HG02798 (cell line): ENCODE measurements around the gene TNFAIP6.

Source experiments
- ATAC-seq: cut with Tn5 transposase; IDR thresholded peaks from one replicate; pipeline ENCODE4 v1.9.1; 2021; ENCODE audit warnings: mild to moderate bottlenecking; ENCODE audit not compliant: unreplicated experiment, poor library complexity

TNFAIP6 gene

GRCh38 chr2:151358166-151358970 lies 976 bp downstream of the TNFAIP6 start:
- ATAC-seq = no peak

DNA sequence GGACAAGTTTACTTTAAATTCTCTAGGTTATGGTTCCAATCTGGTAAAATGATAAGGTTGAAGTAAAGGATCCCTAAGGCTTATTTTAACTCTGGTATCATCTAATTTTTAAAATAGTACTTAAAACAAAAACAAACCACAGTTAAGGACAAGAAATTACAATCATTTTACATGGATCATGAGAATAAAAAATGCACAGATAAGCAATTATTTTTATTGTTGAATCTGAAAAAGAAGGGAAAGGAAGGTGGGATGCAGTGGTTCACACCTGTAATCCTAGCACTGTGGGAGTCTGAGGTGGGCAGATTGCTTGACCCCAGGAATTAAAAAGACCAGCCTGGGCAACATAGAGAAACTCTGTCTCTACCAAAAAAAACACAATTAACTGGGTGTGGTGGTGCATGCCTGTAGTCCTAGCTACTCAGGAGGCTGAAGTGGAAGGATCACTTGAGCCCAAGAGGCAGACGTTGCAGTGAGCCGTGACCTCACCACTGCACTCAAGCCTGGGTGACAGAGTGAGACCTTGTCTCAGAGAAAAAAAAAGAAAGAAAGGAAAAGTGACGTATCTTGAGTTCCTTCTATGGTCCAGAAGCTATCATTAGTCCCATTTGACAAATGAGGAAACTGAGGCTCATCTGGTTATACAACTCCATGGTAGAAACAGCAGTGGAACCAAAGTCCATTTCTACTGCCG lies 2.5 kb downstream of the TNFAIP6 start:
- ATAC-seq = no peak

DNA sequence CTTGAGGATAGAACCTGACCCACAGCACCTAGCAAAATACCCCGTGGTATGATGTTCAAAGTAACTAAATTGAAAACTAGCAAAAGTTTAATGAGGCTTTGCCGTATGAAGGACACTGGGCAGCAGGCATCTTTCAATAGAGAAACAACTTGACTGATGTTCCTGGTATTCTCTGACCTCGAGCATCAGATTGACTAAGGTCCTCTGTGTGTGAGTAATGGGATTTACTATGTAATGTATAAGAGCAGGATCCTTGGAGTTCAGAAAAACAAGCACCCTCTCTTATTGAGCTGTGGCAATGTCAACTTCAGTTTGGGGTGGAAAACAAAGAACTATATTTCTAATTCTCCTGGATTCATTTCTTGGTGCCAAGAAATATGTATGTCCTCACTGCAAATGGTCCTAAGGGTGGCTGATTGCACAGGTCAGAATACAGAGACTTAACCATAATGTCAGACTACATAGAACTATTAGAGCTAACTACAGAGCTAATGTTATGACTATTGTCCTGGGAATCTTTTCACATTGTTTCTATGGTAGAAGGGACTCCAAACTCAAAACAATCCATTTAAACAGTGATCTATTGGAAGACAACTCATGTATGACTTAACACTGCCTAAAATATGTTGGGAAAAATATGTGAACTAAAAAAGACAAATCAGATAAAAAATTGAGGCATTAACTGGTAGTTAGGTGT lies 4.4 kb downstream of the TNFAIP6 start:
- ATAC-seq = no peak

- peak; percentile 93 for ATAC-seq
These were observed 6.3 kb downstream of the TNFAIP6 start for GRCh38 chr2:151363709-151364108.

GRCh38 chr2:151367571-151367970 lies 10.2 kb downstream of the TNFAIP6 start:
- no peak for ATAC-seq

DNA sequence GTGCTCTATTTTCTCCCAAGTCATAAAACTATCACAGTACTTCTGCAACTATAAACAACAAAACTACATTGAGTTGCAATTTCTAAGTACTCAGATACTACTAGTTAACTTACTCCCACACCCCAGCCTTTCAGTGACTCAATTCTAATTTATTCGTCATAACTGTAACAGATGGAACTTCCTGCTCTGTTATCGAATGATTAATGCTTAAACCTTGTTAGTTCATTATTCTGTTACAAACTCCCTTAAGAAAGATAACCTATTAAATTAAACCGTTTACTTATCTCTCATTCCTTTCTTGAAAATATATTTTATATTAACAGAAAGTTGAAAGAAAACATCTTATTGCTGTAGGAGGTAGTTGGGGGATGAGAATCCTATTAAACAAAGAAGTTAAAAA lies 17.0 kb downstream of the TNFAIP6 start:
- peak; percentile 93 for ATAC-seq

- no peak for ATAC-seq
These were observed 21.8 kb downstream of the TNFAIP6 start for GRCh38 chr2:151379169-151379568.

DNA sequence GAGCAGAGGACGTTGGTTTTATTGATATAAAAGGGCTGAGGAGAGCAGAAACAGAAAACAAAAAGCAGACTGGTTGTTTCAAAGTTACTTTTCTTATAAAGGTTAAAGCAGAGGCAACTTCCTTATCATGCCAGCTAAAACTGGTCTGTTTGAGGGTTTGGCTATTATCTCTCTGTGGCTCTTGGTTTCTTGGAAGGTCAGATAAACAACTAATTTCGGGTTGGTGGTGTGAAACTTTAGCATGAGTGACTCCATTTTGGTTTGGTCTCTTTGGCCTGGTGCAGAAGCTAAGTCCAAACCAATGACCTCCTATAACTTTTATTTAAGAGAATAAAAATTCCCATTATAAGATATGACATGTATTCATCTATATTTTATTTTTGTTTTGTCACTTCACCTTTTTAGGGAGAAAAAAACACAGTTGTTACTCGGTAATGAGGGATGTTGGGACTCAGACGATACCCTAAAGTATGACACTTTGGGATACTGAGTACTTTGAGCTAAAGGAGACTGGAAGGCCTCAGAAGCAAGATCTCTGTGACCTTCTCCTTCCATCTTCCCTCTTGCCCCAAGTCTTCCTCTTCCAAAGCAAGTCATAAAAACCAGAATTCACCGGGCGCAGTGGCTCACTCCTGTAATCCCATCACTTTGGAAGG lies 23.3 kb downstream of the TNFAIP6 start:
- ATAC-seq = no peak

DNA sequence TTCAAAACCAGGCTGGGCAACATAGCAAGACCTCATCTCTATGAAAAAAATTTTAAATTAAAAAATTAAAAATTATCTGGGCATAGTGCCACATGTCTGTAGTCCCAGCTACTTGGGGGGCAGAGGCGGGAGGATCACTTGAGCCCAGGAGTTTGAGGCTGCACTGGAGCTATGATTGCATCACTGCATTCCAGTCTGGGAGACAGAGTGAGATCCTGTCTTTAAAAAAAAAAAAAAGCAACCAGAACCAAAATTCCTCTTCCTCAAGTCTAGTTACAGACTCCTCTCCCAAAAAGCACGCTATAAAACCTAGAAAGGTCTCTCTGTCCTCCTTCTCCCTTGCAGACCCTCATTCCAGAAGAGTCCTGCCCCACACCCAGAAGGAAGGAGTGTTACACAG lies 23.9 kb downstream of the TNFAIP6 start:
- no peak for ATAC-seq

- no peak for ATAC-seq
These were observed 30.6 kb downstream of the TNFAIP6 start for GRCh38 chr2:151388011-151388410.

- ATAC-seq = no peak
These were observed 34.0 kb downstream of the TNFAIP6 start for GRCh38 chr2:151391436-151391835.

DNA sequence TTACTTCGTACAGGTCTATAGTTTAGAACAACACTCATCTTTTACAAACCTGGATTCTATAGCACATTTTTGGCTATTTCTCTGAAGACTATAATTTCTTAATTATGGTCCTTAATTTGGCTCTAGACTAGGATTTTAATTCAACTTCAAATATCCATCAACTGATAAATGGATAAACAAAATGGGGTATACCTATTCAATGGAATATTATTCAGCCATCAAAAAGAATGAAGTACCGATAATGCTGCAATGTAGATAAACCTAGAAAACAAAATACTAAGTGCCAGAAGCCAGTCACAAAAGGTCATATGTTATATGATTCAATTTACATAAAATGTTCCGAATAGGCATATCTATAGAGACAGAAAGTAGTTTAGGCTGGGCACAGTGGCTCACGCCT lies 37.1 kb downstream of the TNFAIP6 start:
- no peak for ATAC-seq

GRCh38 chr2:151395509-151396374 lies 38.4 kb downstream of the TNFAIP6 start:
- no peak for ATAC-seq

DNA sequence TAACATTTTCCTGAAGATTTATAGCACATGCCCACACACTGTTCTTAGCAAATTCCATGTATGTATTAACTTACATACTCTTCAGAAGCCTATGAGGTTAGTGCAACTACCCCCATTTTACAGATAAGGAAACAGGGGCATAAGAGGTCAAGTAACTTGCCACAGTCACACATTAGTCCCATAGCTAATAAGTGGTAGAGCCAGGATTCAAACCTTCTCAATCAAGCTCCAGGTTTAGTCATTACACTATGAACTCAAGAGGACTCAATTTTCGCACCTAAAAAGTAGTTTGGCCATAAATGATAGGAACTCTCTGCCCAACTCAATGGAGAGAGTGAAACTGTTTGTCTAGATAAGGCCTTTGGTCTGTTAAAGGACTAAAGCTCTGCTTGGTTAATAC lies 42.6 kb downstream of the TNFAIP6 start:
- no peak for ATAC-seq

DNA sequence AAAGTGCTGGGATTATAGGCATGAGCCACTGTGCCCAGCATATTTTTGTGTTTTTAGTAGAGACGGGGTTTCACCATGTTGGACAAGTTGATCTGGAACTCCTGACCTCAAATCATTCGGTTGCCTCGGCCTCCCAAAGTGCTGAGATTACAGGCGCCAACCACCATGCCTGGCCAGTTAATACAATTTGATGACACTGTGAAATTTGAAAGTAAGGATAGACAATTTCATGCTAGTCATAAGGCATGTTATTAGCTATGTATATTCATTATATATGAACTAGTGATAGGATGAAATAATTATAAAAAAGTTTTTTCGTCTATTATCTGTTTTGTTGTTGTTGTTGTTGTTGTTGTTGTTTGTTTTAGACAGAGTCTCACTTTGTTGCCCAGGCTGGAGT lies 43.8 kb downstream of the TNFAIP6 start:
- no peak for ATAC-seq

- ATAC-seq = no peak
These were observed 46.5 kb downstream of the TNFAIP6 start for GRCh38 chr2:151403914-151404313.

- no peak for ATAC-seq
These were observed 48.0 kb downstream of the TNFAIP6 start for GRCh38 chr2:151405376-151405775.

- ATAC-seq = no peak
These were observed 49.9 kb downstream of the TNFAIP6 start for GRCh38 chr2:151407281-151407680.

DNA sequence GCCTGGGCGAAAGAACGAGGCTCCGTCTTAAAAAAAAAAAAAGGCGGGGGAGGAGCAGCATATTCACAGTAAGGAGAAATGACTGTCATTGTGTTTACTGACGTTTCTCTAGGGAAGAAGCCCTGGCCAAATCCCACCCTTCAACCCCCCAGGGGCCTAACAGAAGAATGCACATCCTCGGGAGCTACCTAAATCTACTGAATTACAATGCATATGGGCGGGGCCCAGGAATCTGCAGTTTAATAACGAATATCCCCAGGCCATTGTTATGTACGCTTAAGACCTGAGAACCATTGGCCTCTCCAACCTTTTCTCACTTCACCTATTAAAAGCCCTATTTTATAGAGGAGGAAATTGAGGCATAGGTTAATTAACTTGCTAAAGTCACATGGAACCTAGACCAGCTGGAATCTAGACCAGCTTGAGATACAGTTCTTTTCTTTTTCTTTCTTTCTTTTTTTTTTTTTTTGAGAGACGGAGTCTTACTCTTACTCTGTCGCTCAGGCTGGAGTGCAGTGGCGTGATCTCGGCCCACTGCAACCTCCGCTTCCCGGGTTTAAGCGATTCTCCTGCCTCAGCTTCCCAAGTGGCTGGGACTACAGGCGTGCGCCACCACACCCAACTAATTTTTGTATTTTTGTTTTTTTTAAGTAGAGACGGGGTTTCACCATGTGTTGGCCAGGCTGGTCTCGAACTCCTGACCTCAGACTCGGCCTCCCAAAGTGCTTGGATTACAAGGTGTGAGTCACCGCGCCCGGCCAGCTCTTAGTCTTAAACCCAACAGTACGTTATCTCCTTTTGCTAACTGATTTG lies 51.6 kb downstream of the TNFAIP6 start:
- no peak for ATAC-seq
